ENCODE data around the gene C9orf43. TPM values are rescaled to one million over a fixed set of nuclear protein-coding genes. Genes with fewer than 3 reads are reported as not detected.

Gene C9orf43
- total and polyA plus RNA-seq, 10 of the 15 experiments (the other 5 are each of a cell fraction or from before 2014, with no cell fraction given): 0.08 to 0.79 (median 0.55) TPM

- TF ChIP-seq E2F8 (IDR thresholded peaks at IDR 0.05; ENCODE audit: low read depth, partially characterized antibody) (no peak), ESRRA (IDR thresholded peaks at IDR 0.05; ENCODE audit: low read length) (no peak), TARDBP (IDR thresholded peaks at IDR 0.05; ENCODE audit: borderline replicate concordance) (no peak), TCF12 (IDR thresholded peaks at IDR 0.05; ENCODE audit: low read depth, low read length) (no peak), ATF7 (IDR thresholded peaks at IDR 0.05; ENCODE audit: low read depth) (no peak), KAT2A (conservative IDR thresholded peaks at IDR 0.05; ENCODE audit: control insufficient read depth, low read depth, low read length) (no peak), NR2F1 (conservative IDR thresholded peaks at IDR 0.05) (no peak)
- TF ChIP-seq, protein P1, sequence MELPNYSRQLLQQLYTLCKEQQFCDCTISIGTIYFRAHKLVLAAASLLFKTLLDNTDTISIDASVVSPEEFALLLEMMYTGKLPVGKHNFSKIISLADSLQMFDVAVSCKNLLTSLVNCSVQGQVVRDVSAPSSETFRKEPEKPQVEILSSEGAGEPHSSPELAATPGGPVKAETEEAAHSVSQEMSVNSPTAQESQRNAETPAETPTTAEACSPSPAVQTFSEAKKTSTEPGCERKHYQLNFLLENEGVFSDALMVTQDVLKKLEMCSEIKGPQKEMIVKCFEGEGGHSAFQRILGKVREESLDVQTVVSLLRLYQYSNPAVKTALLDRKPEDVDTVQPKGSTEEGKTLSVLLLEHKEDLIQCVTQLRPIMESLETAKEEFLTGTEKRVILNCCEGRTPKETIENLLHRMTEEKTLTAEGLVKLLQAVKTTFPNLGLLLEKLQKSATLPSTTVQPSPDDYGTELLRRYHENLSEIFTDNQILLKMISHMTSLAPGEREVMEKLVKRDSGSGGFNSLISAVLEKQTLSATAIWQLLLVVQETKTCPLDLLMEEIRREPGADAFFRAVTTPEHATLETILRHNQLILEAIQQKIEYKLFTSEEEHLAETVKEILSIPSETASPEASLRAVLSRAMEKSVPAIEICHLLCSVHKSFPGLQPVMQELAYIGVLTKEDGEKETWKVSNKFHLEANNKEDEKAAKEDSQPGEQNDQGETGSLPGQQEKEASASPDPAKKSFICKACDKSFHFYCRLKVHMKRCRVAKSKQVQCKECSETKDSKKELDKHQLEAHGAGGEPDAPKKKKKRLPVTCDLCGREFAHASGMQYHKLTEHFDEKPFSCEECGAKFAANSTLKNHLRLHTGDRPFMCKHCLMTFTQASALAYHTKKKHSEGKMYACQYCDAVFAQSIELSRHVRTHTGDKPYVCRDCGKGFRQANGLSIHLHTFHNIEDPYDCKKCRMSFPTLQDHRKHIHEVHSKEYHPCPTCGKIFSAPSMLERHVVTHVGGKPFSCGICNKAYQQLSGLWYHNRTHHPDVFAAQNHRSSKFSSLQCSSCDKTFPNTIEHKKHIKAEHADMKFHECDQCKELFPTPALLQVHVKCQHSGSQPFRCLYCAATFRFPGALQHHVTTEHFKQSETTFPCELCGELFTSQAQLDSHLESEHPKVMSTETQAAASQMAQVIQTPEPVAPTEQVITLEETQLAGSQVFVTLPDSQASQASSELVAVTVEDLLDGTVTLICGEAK (IDR thresholded peaks at IDR 0.05; ENCODE audit: borderline replicate concordance): no peak
These were observed 68.7 kb downstream of the C9orf43 start (continued) for GRCh38 chr9:113479174-113479621.

Other genes with a start within 250 kb of the C9orf43 start
Only the 7 nearest of the 11 such genes appear.
- gene RNF183, start 107.4 kb upstream of the C9orf43 start, total RNA-seq (2014; rRNA removed): 0.05 and 0.06 TPM in 2 replicates
- gene RNF183, start 107.4 kb upstream of the C9orf43 start, total RNA-seq (2014; rRNA removed; fragmentation: Illumina TruSeq; extraction: Trizol): not detected in 2 replicates
- not detected in 2 replicates for gene RNF183, start 107.4 kb upstream of the C9orf43 start, total RNA-seq (2021)
- 0.26 and 0.75 TPM in 2 replicates for gene RNF183, start 107.4 kb upstream of the C9orf43 start, polyA plus RNA-seq (2011; rRNA removed)
- gene RNF183, start 107.4 kb upstream of the C9orf43 start, polyA plus RNA-seq (2014; fragmentation: Illumina TruSeq; extraction: Trizol): 0.03 TPM in 1 of 2 replicates, not detected in the other
- gene RNF183, start 107.4 kb upstream of the C9orf43 start, polyA plus RNA-seq (2014; fragmentation: Nextera tagmentation; extraction: Ambion mirVana): not detected
- 0.08 TPM in 1 of 2 replicates, not detected in the other for gene RNF183, start 107.4 kb upstream of the C9orf43 start, polyA plus RNA-seq (2014; rRNA removed)
- not detected for gene RNF183, start 107.4 kb upstream of the C9orf43 start, polyA plus RNA-seq (2016; fragmentation: Nextera tagmentation; extraction: Ambion mirVana)
- 0.40 and 0.65 TPM in 2 replicates for gene WDR31, start 70.5 kb upstream of the C9orf43 start, total RNA-seq (2014; rRNA removed)
- 0.72 and 0.97 TPM in 2 replicates for gene WDR31, start 70.5 kb upstream of the C9orf43 start, total RNA-seq (2014; rRNA removed; fragmentation: Illumina TruSeq; extraction: Trizol)
- gene WDR31, start 70.5 kb upstream of the C9orf43 start, total RNA-seq (2021): 0.97 and 1.1 TPM in 2 replicates
- gene WDR31, start 70.5 kb upstream of the C9orf43 start, polyA plus RNA-seq (2011; rRNA removed): 0.41 and 0.45 TPM in 2 replicates
- 1.1 and 1.6 TPM in 2 replicates for gene WDR31, start 70.5 kb upstream of the C9orf43 start, polyA plus RNA-seq (2014; fragmentation: Illumina TruSeq; extraction: Trizol)
- gene WDR31, start 70.5 kb upstream of the C9orf43 start, polyA plus RNA-seq (2014; fragmentation: Nextera tagmentation; extraction: Ambion mirVana): under 1 TPM; 0.26 to 0.29 TPM
- 0.67 and 0.87 TPM in 2 replicates for gene WDR31, start 70.5 kb upstream of the C9orf43 start, polyA plus RNA-seq (2014; rRNA removed)
- 1 to 10 TPM; 1.1 to 1.7 TPM for gene WDR31, start 70.5 kb upstream of the C9orf43 start, polyA plus RNA-seq (2016; fragmentation: Nextera tagmentation; extraction: Ambion mirVana)
- gene BSPRY, start 61.2 kb upstream of the C9orf43 start, total RNA-seq (2014; rRNA removed): 6.3 and 6.5 TPM in 2 replicates
- 3.3 and 3.8 TPM in 2 replicates for gene BSPRY, start 61.2 kb upstream of the C9orf43 start, total RNA-seq (2014; rRNA removed; fragmentation: Illumina TruSeq; extraction: Trizol)
- gene BSPRY, start 61.2 kb upstream of the C9orf43 start, total RNA-seq (2021): 5.6 and 6.0 TPM in 2 replicates
- gene BSPRY, start 61.2 kb upstream of the C9orf43 start, polyA plus RNA-seq (2011; rRNA removed): 0.40 and 0.45 TPM in 2 replicates
- gene BSPRY, start 61.2 kb upstream of the C9orf43 start, polyA plus RNA-seq (2014; fragmentation: Illumina TruSeq; extraction: Trizol): 2.7 and 4.4 TPM in 2 replicates
- 1 to 10 TPM in 1 of 2 experiments, under 1 TPM in 1; 1.00 to 1.5 TPM for gene BSPRY, start 61.2 kb upstream of the C9orf43 start, polyA plus RNA-seq (2014; fragmentation: Nextera tagmentation; extraction: Ambion mirVana)
- 6.1 and 6.3 TPM in 2 replicates for gene BSPRY, start 61.2 kb upstream of the C9orf43 start, polyA plus RNA-seq (2014; rRNA removed)
- 1 to 10 TPM; 4.0 to 4.1 TPM for gene BSPRY, start 61.2 kb upstream of the C9orf43 start, polyA plus RNA-seq (2016; fragmentation: Nextera tagmentation; extraction: Ambion mirVana)
- gene HDHD3, start 33.8 kb upstream of the C9orf43 start, total RNA-seq (2014; rRNA removed): 25.7 and 25.9 TPM in 2 replicates
- gene HDHD3, start 33.8 kb upstream of the C9orf43 start, total RNA-seq (2014; rRNA removed; fragmentation: Illumina TruSeq; extraction: Trizol): 12.1 and 12.4 TPM in 2 replicates
- gene HDHD3, start 33.8 kb upstream of the C9orf43 start, total RNA-seq (2021): 21.2 and 23.1 TPM in 2 replicates
- gene HDHD3, start 33.8 kb upstream of the C9orf43 start, polyA plus RNA-seq (2011; rRNA removed): 9.6 and 16.5 TPM in 2 replicates
- 4.0 and 11.4 TPM in 2 replicates for gene HDHD3, start 33.8 kb upstream of the C9orf43 start, polyA plus RNA-seq (2014; fragmentation: Illumina TruSeq; extraction: Trizol)
- gene HDHD3, start 33.8 kb upstream of the C9orf43 start, polyA plus RNA-seq (2014; fragmentation: Nextera tagmentation; extraction: Ambion mirVana): 1 to 10 TPM; 1.3 to 6.5 TPM
- gene HDHD3, start 33.8 kb upstream of the C9orf43 start, polyA plus RNA-seq (2014; rRNA removed): 29.4 and 29.9 TPM in 2 replicates
- 10 to 100 TPM; 19.2 to 22.6 TPM for gene HDHD3, start 33.8 kb upstream of the C9orf43 start, polyA plus RNA-seq (2016; fragmentation: Nextera tagmentation; extraction: Ambion mirVana)
- gene ALAD, start 9.5 kb upstream of the C9orf43 start, total RNA-seq (2014; rRNA removed): 13.1 and 15.7 TPM in 2 replicates
- gene ALAD, start 9.5 kb upstream of the C9orf43 start, total RNA-seq (2014; rRNA removed; fragmentation: Illumina TruSeq; extraction: Trizol): 10.3 and 11.9 TPM in 2 replicates
- gene ALAD, start 9.5 kb upstream of the C9orf43 start, total RNA-seq (2021): 20.2 and 21.6 TPM in 2 replicates
- gene ALAD, start 9.5 kb upstream of the C9orf43 start, polyA plus RNA-seq (2011; rRNA removed): 8.1 and 10.7 TPM in 2 replicates
- 18.0 and 20.4 TPM in 2 replicates for gene ALAD, start 9.5 kb upstream of the C9orf43 start, polyA plus RNA-seq (2014; fragmentation: Illumina TruSeq; extraction: Trizol)
- 1 to 10 TPM; 2.4 to 3.9 TPM for gene ALAD, start 9.5 kb upstream of the C9orf43 start, polyA plus RNA-seq (2014; fragmentation: Nextera tagmentation; extraction: Ambion mirVana)
- 15.7 and 18.2 TPM in 2 replicates for gene ALAD, start 9.5 kb upstream of the C9orf43 start, polyA plus RNA-seq (2014; rRNA removed)
- gene ALAD, start 9.5 kb upstream of the C9orf43 start, polyA plus RNA-seq (2016; fragmentation: Nextera tagmentation; extraction: Ambion mirVana): 10 to 100 TPM; 11.6 to 13.8 TPM
- 75.9 and 90.5 TPM in 2 replicates for gene POLE3, start 72 bp upstream of the C9orf43 start, total RNA-seq (2014; rRNA removed)
- gene POLE3, start 72 bp upstream of the C9orf43 start, total RNA-seq (2014; rRNA removed; fragmentation: Illumina TruSeq; extraction: Trizol): 76.5 and 85.2 TPM in 2 replicates
- 58.3 and 59.0 TPM in 2 replicates for gene POLE3, start 72 bp upstream of the C9orf43 start, total RNA-seq (2021)
- gene POLE3, start 72 bp upstream of the C9orf43 start, polyA plus RNA-seq (2011; rRNA removed): 84.4 and 99.3 TPM in 2 replicates
- 116 and 127 TPM in 2 replicates for gene POLE3, start 72 bp upstream of the C9orf43 start, polyA plus RNA-seq (2014; fragmentation: Illumina TruSeq; extraction: Trizol)
- gene POLE3, start 72 bp upstream of the C9orf43 start, polyA plus RNA-seq (2014; fragmentation: Nextera tagmentation; extraction: Ambion mirVana): 10 to 100 TPM; 40.8 to 65.9 TPM
- 63.6 and 63.9 TPM in 2 replicates for gene POLE3, start 72 bp upstream of the C9orf43 start, polyA plus RNA-seq (2014; rRNA removed)
- 100 to 1,000 TPM in 1 of 2 experiments, 10 to 100 TPM in 1; 98.3 to 101 TPM for gene POLE3, start 72 bp upstream of the C9orf43 start, polyA plus RNA-seq (2016; fragmentation: Nextera tagmentation; extraction: Ambion mirVana)
- gene RGS3, start 53.0 kb downstream of the C9orf43 start, total RNA-seq (2014; rRNA removed): 35.1 and 37.5 TPM in 2 replicates
- gene RGS3, start 53.0 kb downstream of the C9orf43 start, total RNA-seq (2014; rRNA removed; fragmentation: Illumina TruSeq; extraction: Trizol): 29.8 and 30.7 TPM in 2 replicates
- 42.6 and 42.7 TPM in 2 replicates for gene RGS3, start 53.0 kb downstream of the C9orf43 start, total RNA-seq (2021)
- 67.9 and 138 TPM in 2 replicates for gene RGS3, start 53.0 kb downstream of the C9orf43 start, polyA plus RNA-seq (2011; rRNA removed)
- 18.3 and 27.2 TPM in 2 replicates for gene RGS3, start 53.0 kb downstream of the C9orf43 start, polyA plus RNA-seq (2014; fragmentation: Illumina TruSeq; extraction: Trizol)
- 1 to 10 TPM; 2.9 to 3.6 TPM for gene RGS3, start 53.0 kb downstream of the C9orf43 start, polyA plus RNA-seq (2014; fragmentation: Nextera tagmentation; extraction: Ambion mirVana)
- 29.9 and 37.3 TPM in 2 replicates for gene RGS3, start 53.0 kb downstream of the C9orf43 start, polyA plus RNA-seq (2014; rRNA removed)
- gene RGS3, start 53.0 kb downstream of the C9orf43 start, polyA plus RNA-seq (2016; fragmentation: Nextera tagmentation; extraction: Ambion mirVana): 10 to 100 TPM; 26.2 to 27.8 TPM